Endothelial cell of umbilical vein (primary cell): Measurements from ENCODE around the gene DMRT1. TPM values are rescaled to one million over a fixed set of nuclear protein-coding genes. Genes with fewer than 3 reads are reported as not detected.

Experiments
- BruUV-seq: library from RNA; stranded (reverse); fragments of 400-500 nt; replicated peaks from 2 replicates; lab custom pipeline; 2021; lab: Mats Ljungman, UMichigan
- CTCF ChIA-PET: fragments of 300-600, 350-600 bp; sonication (Branson Sonifier 250); formaldehyde crosslinking; loops from one replicate; lab custom pipeline; 2021; ENCODE audit warnings: antibody characterized with exemption, inconsistent platforms; lab: Charles Lee
- POLR2A ChIA-PET: fragments of 300-600, 350-600 bp; sonication (Branson Sonifier 250); formaldehyde crosslinking; loops from one replicate; lab custom pipeline; 2021; ENCODE audit warnings: antibody characterized with exemption, inconsistent platforms; lab: Charles Lee
- DNase-seq: peaks from one replicate; pipeline ENCODE4 v3.0.0-alpha.2; 2011; ENCODE audit warnings: low read depth, low spot score
- FAIRE-seq: peaks from 2 replicates; lab custom pipeline; 2011; peaks lifted over from hg19 to GRCh38; lab: Jason Lieb, UNC
- H2AFZ ChIP-seq: 2 replicates; pipeline ENCODE4 v1.6.0; 2012; ENCODE audit warnings: low read depth, low read length, control low read depth, inconsistent platforms
- H3K27ac ChIP-seq: 2 replicates; pipeline ENCODE4 v1.5.1; 2011; ENCODE audit warnings: low read depth, mild to moderate bottlenecking, control low read depth, low read length, moderate library complexity; ENCODE audit not compliant: insufficient read depth
- H3K27me3 ChIP-seq, 2 experiments: 2 replicates each; pipeline versions ENCODE4 v1.6.0 to v1.6.1; 2011; ENCODE audit warnings: low read length in 2 of 2, mixed read lengths in 1 of 2; ENCODE audit not compliant: control insufficient read depth in 2 of 2, insufficient read depth in 2 of 2
- H3K36me3 ChIP-seq, 2 experiments: 2 replicates in 1 of 2; 3 replicates in 1 of 2; pipeline ENCODE4 v1.5.1; 2011; ENCODE audit warnings: low read length in 2 of 2, mild to moderate bottlenecking in 1 of 2, moderate library complexity in 1 of 2; ENCODE audit not compliant: control insufficient read depth in 2 of 2, insufficient read depth in 2 of 2; ENCODE audit errors: extremely low read depth in 1 of 2
- H3K4me1 ChIP-seq: 3 replicates; pipeline ENCODE4 v1.5.1; 2011; ENCODE audit warnings: mild to moderate bottlenecking, low read length; ENCODE audit not compliant: control insufficient read depth, insufficient read depth; ENCODE audit errors: extremely low read depth
- H3K4me2 ChIP-seq: 2 replicates; pipeline ENCODE4 v1.6.1; 2011; ENCODE audit warnings: low read length, control low read depth, mixed read lengths; ENCODE audit not compliant: insufficient read depth
- H3K4me3 ChIP-seq, 3 experiments: fragments of 200-600 bp in 1 of 3; sonication (generic), shearing (Covaris generic) in 1 of 3; replicated peaks in 1 of 3; 2 replicates each; pipeline ENCODE4 v1.5.1; 2011 to 2016; ENCODE audit warnings: control low read depth in 3 of 3, low read length in 3 of 3, mild to moderate bottlenecking in 2 of 3, inconsistent platforms in 1 of 3, low read depth in 1 of 3, moderate library complexity in 1 of 3; ENCODE audit not compliant: insufficient read depth in 1 of 3
- H3K79me2 ChIP-seq: 2 replicates; pipeline ENCODE4 v1.6.0; 2012; ENCODE audit warnings: low read length, inconsistent platforms; ENCODE audit not compliant: control insufficient read depth, insufficient read depth
- H3K9ac ChIP-seq: replicated peaks from 2 replicates; pipeline ENCODE3; 2011; ENCODE audit warnings: low read length, control low read depth; ENCODE audit not compliant: insufficient read depth; ENCODE audit errors: extremely low read depth
- H3K9me1 ChIP-seq: replicated peaks from 3 replicates; pipeline ENCODE4 v1.6.0; 2011; ENCODE audit warnings: mild to moderate bottlenecking, low read length; ENCODE audit not compliant: control insufficient read depth, insufficient read depth; ENCODE audit errors: extremely low read depth
- H3K9me3 ChIP-seq: replicated peaks from 2 replicates; pipeline ENCODE4 v1.5.1; 2012; ENCODE audit warnings: low read length, inconsistent platforms; ENCODE audit not compliant: control insufficient read depth, insufficient read depth
- H4K20me1 ChIP-seq: replicated peaks from 2 replicates; pipeline ENCODE3; 2011; ENCODE audit warnings: mild to moderate bottlenecking, low read length; ENCODE audit not compliant: control insufficient read depth, insufficient read depth; ENCODE audit errors: extremely low read depth
- EZH2 ChIP-seq: IDR thresholded peaks from 2 replicates; pipeline ENCODE4 v1.6.1; 2012; ENCODE audit warnings: borderline replicate concordance, low read depth, mild to moderate bottlenecking, moderate library complexity, low read length, inconsistent platforms; ENCODE audit not compliant: severe bottlenecking
- FOS ChIP-seq: IDR thresholded peaks from 2 replicates; pipeline ENCODE4 v1.6.1; 2011; ENCODE audit warnings: mild to moderate bottlenecking, low read length, moderate library complexity, borderline replicate concordance; ENCODE audit not compliant: insufficient read depth
- GATA2 ChIP-seq: IDR thresholded peaks from 2 replicates; pipeline ENCODE4 v1.7.0; 2011; ENCODE audit warnings: low read depth, mild to moderate bottlenecking, moderate library complexity, mixed read lengths, low read length; ENCODE audit not compliant: insufficient read length, insufficient read depth
- JUN ChIP-seq: IDR thresholded peaks from 2 replicates; pipeline ENCODE4 v1.6.1; 2011; ENCODE audit warnings: borderline replicate concordance, low read depth; ENCODE audit not compliant: insufficient read length, insufficient read depth
- MAX ChIP-seq: IDR thresholded peaks from 2 replicates; pipeline ENCODE4 v1.6.1; 2011; ENCODE audit not compliant: insufficient read depth, insufficient read length
- MYC ChIP-seq: IDR thresholded peaks from one replicate; pipeline ENCODE4 v1.6.1; 2011; ENCODE audit warnings: mild to moderate bottlenecking, low read depth, low read length
- POLR2A ChIP-seq: IDR thresholded peaks from 2 replicates; pipeline ENCODE4 v1.6.1; 2012; ENCODE audit warnings: low read depth, mild to moderate bottlenecking, control low read depth, low read length
- POLR2AphosphoS5 ChIP-seq: IDR thresholded peaks from 2 replicates; pipeline ENCODE4 v1.6.1; 2012; ENCODE audit warnings: low read depth, mild to moderate bottlenecking, control low read depth, low read length, moderate library complexity; ENCODE audit not compliant: insufficient read depth
- dilution Hi-C: fragments of 300-500 bp; cut with MboI; formaldehyde crosslinking; loops from one replicate; pipeline ENCODE4 v1.15.0; 2019; ENCODE audit warnings: low sequenced_read_pairs; ENCODE audit not compliant: extremely low pct_ligation_motif_present
- intact Hi-C: fragments of 100-400 bp; cut with micrococcal nuclease; formaldehyde crosslinking; loops from one replicate; pipeline ENCODE4 v1.10.0; 2022
- polyA plus RNA-seq, 4 experiments: library from polyadenylated mRNA; depleted of rRNA in 3 of 4; stranded (reverse) in 3 of 4; unstranded in 1 of 4; fragments of >200 nt; gene quantifications; 2 replicates each; pipeline versions ENCODE4 v1.2.1 to v1.2.3, GENCODE V29; 2011 to 2012; ENCODE audit warnings: missing spikeins in 1 of 4
- total RNA-seq: library from RNA; stranded (reverse); gene quantifications from 2 replicates; pipeline ENCODE4 v1.2.3, GENCODE V29; 2021
- TF ChIP-seq, protein P1 (sequence below), 2 donors: IDR thresholded peaks; 1 replicate in 1 of 2; 2 replicates in 1 of 2; pipeline ENCODE4 v1.5.1; 2011; ENCODE audit warnings: low read length in 2 of 2, mild to moderate bottlenecking in 2 of 2, moderate library complexity in 2 of 2, control low read depth in 1 of 2, inconsistent platforms in 1 of 2, low read depth in 1 of 2; ENCODE audit not compliant: insufficient read depth in 1 of 2; ENCODE audit errors: extremely low read depth in 1 of 2

DMRT1 gene
- total and polyA plus RNA-seq, 2 donors (not counting 3 experiments of a cell fraction or from before 2014, with no cell fraction given), result 0.08 to 0.20 TPM

DNA sequence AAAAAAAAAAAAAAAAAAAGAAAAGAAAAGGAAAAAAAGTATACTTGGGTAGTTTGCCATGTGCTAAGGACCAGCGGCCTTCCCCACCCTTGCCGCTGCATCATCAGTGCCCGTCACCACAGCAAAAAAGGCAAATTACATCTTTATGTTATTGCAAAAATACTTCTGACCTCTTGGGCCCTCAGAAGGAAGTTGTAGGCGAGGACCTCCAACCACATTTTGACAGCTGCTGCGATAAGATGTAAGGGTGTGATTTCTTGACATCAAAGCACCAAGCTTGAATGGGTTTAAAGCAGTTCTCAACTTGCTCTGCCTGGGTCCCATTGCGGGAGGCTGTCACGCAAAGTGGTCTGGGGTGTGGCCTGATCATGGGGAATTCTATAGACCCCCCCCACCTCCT lies 39.2 kb downstream of the DMRT1 start:
- no peak overlapping the region for H3K9ac ChIP-seq
- H3K4me2 ChIP-seq, result no peak overlapping the region
- H3K27ac ChIP-seq, result no peak overlapping the region
- TF ChIP-seq POLR2AphosphoS5, result no peak
- TF ChIP-seq MAX, result no peak
- TF ChIP-seq EZH2, result no peak
- TF ChIP-seq GATA2, result no peak
- TF ChIP-seq JUN, result no peak
- no peak for TF ChIP-seq POLR2A
- no peak for TF ChIP-seq MYC
- TF ChIP-seq, protein P1, sequence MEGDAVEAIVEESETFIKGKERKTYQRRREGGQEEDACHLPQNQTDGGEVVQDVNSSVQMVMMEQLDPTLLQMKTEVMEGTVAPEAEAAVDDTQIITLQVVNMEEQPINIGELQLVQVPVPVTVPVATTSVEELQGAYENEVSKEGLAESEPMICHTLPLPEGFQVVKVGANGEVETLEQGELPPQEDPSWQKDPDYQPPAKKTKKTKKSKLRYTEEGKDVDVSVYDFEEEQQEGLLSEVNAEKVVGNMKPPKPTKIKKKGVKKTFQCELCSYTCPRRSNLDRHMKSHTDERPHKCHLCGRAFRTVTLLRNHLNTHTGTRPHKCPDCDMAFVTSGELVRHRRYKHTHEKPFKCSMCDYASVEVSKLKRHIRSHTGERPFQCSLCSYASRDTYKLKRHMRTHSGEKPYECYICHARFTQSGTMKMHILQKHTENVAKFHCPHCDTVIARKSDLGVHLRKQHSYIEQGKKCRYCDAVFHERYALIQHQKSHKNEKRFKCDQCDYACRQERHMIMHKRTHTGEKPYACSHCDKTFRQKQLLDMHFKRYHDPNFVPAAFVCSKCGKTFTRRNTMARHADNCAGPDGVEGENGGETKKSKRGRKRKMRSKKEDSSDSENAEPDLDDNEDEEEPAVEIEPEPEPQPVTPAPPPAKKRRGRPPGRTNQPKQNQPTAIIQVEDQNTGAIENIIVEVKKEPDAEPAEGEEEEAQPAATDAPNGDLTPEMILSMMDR (IDR thresholded peaks at IDR 0.05; ENCODE audit: extremely low read depth in 1 of 2, insufficient read depth in 1 of 2, low read depth in 1 of 2, low read length in 2 of 2), result no peak
- TF ChIP-seq FOS, result no peak
- no peaks in the 10 kb centered on the region for H3K27me3 ChIP-seq
- no peak overlapping the region for H2AFZ ChIP-seq
- intact Hi-C loops (no loop called here), dilution Hi-C loops (no loop called here)
- H3K36me3 ChIP-seq, result no peaks in the 10 kb centered on the region
- no peaks in the 10 kb centered on the region for H4K20me1 ChIP-seq
- FAIRE-seq (no peak), DNase-seq (no peak)
- H3K4me3 ChIP-seq, result no peak overlapping the region
- no peaks in the 10 kb centered on the region for H3K4me1 ChIP-seq
- H3K79me2 ChIP-seq, result no peaks in the 10 kb centered on the region
- H3K9me1 ChIP-seq, result no peaks in the 10 kb centered on the region
- no TSS peak for BruUV-seq
- CTCF ChIA-PET, result interaction anchor here (1.4 kb wide), 1 partner anchor 129 kb away, joined by 5 read pairs; no protein-coding TSS in a partner anchor
- no peaks in the 10 kb centered on the region for H3K9me3 ChIP-seq
- POLR2A ChIA-PET, result no interaction called here
